Measurements from ENCODE around the gene FAM219A. TPM values are rescaled to one million over a fixed set of nuclear protein-coding genes. Genes with fewer than 3 reads are reported as not detected.

The FAM219A gene
- total RNA-seq, 2 donors from 2014 or later = 6.5 to 6.6 TPM

GRCh38 chr9:34372467-34373011 is 85.8 kb downstream of the FAM219A start:
- peak in 2 of 4 donors; percentile 30 to 34 for DNase-seq
- Histone ChIP-seq H3K9me3 (no peaks in the 10 kb centered on the region), H3K4me1 (peaks cover 29% of the 10 kb centered on the region), H3K27ac (no peak overlapping the region), H3K36me3 (replicated peaks in 1 of 2; ENCODE audit: insufficient read depth in 1 of 2, low read depth in 2 of 2) (peaks cover 9 to 16% of the 10 kb centered on the region in 2 donors), H3K4me3 (no peak overlapping the region), H3K27me3 (no peaks in the 10 kb centered on the region)
- intact Hi-C loops (cut with DNase I) = loop anchor here (5.0 kb wide), 1 partner anchor 35 kb away; no protein-coding TSS in a partner anchor
- ATAC-seq = no peak
- TF ChIP-seq POLR2A (IDR thresholded peaks at IDR 0.05) = no peak
- TF ChIP-seq, protein P1, sequence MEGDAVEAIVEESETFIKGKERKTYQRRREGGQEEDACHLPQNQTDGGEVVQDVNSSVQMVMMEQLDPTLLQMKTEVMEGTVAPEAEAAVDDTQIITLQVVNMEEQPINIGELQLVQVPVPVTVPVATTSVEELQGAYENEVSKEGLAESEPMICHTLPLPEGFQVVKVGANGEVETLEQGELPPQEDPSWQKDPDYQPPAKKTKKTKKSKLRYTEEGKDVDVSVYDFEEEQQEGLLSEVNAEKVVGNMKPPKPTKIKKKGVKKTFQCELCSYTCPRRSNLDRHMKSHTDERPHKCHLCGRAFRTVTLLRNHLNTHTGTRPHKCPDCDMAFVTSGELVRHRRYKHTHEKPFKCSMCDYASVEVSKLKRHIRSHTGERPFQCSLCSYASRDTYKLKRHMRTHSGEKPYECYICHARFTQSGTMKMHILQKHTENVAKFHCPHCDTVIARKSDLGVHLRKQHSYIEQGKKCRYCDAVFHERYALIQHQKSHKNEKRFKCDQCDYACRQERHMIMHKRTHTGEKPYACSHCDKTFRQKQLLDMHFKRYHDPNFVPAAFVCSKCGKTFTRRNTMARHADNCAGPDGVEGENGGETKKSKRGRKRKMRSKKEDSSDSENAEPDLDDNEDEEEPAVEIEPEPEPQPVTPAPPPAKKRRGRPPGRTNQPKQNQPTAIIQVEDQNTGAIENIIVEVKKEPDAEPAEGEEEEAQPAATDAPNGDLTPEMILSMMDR (IDR thresholded peaks at IDR 0.05) = no peak
- 85 to 90% methylated on average over 21 to 34 of the region's 41 CpGs for WGBS, 2 donors

- no peak for ATAC-seq
- Histone ChIP-seq H3K9me3 (no peaks in the 10 kb centered on the region), H3K27me3 (no peaks in the 10 kb centered on the region), H3K4me1 (peaks cover 29% of the 10 kb centered on the region), H3K27ac (no peak overlapping the region), H3K36me3 (replicated peaks in 1 of 2; ENCODE audit: insufficient read depth in 1 of 2, low read depth in 2 of 2) (peaks cover 9 to 16% of the 10 kb centered on the region in 2 donors), H3K4me3 (no peak overlapping the region)
- intact Hi-C loops (cut with DNase I) = loop anchor here (5.0 kb wide), 1 partner anchor 35 kb away; no protein-coding TSS in a partner anchor
- no peak for DNase-seq
- 93 to 96% methylated on average over 47 of the region's 60 CpGs for WGBS, 2 donors
- TF ChIP-seq, protein P1 (IDR thresholded peaks at IDR 0.05) = no peak
- TF ChIP-seq POLR2A (IDR thresholded peaks at IDR 0.05) = no peak
These were observed 86.4 kb downstream of the FAM219A start for GRCh38 chr9:34371886-34372466.

DNA sequence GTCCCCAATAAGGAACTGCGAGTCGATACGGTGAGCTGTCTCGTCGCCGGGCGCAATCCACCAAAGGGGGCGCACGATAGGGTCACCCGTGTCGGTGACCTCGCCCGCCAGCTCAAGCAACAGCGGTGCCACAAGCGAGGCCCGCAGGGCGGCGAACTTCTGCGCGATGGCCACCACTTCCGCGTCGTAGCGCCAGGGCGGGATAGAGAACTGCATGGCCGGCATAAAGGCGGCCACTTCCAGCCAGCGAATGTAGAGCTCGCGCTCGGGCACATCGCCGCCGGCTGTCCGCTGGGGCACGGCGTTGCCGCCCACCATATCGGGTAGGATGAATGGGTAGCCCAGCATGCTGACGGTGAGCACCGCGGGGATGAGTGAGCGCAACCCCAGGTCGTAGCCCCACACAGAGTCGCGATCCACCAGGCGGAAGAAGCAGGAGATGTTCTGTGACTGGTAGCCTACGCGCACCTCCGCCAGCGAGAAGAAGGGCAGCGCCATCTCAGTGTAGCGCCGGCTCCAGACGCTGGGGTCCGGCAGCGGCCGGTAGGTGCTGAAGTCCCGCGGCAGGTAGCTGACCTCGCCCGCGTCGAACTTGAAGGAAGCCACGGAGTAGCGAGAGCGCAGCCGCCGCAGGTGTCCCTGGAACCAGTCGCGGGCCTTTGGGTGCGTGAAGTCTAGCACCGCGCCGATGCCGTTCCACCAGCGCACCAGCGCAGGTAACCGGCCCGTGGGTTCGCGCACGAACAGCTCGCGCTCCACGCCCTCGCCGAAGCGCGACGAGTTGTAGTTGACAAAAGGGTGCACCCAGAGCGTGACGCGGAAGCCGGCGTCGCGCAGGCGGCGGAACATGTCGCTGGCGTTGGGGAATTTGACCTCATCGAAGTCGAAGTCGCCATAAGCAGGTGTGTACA is 87.1 kb downstream of the FAM219A start:
- no peak overlapping the region for H3K27ac ChIP-seq
- H3K4me1 ChIP-seq = peaks cover 34% of the 10 kb centered on the region
- no peak overlapping the region for H3K4me3 ChIP-seq
- WGBS, 2 donors = 89 to 91% methylated on average over 88 to 98 of the region's 105 CpGs
- H3K9me3 ChIP-seq = no peaks in the 10 kb centered on the region
- intact Hi-C loops (cut with DNase I) = loop anchor here (5.0 kb wide), 1 partner anchor 34 kb away; no protein-coding TSS in a partner anchor
- no peaks in the 10 kb centered on the region for H3K27me3 ChIP-seq
- H3K36me3 ChIP-seq (replicated peaks in 1 of 2; ENCODE audit: insufficient read depth in 1 of 2, low read depth in 2 of 2) = peaks cover 9 to 16% of the 10 kb centered on the region in 2 donors
- TF ChIP-seq POLR2A (IDR thresholded peaks at IDR 0.05) = no peak
- TF ChIP-seq, protein P1 (IDR thresholded peaks at IDR 0.05) = no peak
- DNase-seq (no peak), ATAC-seq (no peak)

GRCh38 chr9:34370335-34370969 is 87.9 kb downstream of the FAM219A start:
- peaks cover 29% of the 10 kb centered on the region for H3K4me1 ChIP-seq
- ATAC-seq = no peak
- 82 to 86% methylated on average over 15 to 23 of the region's 23 CpGs for WGBS, 2 donors

More at GRCh38 chr9:34370335-34370969, 87.9 kb downstream of the FAM219A start:
- no peak overlapping the region for H3K27ac ChIP-seq
- H3K36me3 ChIP-seq (replicated peaks in 1 of 2; ENCODE audit: insufficient read depth in 1 of 2, low read depth in 2 of 2) = peaks cover 9 to 16% of the 10 kb centered on the region in 2 donors
- DNase-seq = no peak
- intact Hi-C loops (cut with DNase I) = loop anchor here (5.0 kb wide), 1 partner anchor 33 kb away; no protein-coding TSS in a partner anchor
- H3K4me3 ChIP-seq = no peak overlapping the region
- TF ChIP-seq, protein P1 (IDR thresholded peaks at IDR 0.05) = no peak
- TF ChIP-seq POLR2A (IDR thresholded peaks at IDR 0.05) = no peak
- H3K9me3 ChIP-seq = no peaks in the 10 kb centered on the region
- no peaks in the 10 kb centered on the region for H3K27me3 ChIP-seq
